Fibroblast of pulmonary artery (primary cell): ENCODE data around the gene HSPB7.
A peak's percentile ranks its signal among the peaks of the same experiment; 100 is the strongest.

Source experiments
- DNase-seq: peaks from one replicate; pipeline ENCODE4 v3.0.0-alpha.2; 2010; ENCODE audit warnings: low read depth
- H3K4me3 ChIP-seq: replicated peaks from 2 replicates; pipeline ENCODE4 v1.5.1; 2011; ENCODE audit warnings: low read depth, mild to moderate bottlenecking, control low read depth, low read length, moderate library complexity
- TF ChIP-seq, protein P1 (sequence below): IDR thresholded peaks from 2 replicates; pipeline ENCODE4 v1.5.1; 2011; ENCODE audit warnings: mild to moderate bottlenecking, control low read depth, low read length, inconsistent platforms; ENCODE audit errors: missing control alignments

The HSPB7 gene

DNA sequence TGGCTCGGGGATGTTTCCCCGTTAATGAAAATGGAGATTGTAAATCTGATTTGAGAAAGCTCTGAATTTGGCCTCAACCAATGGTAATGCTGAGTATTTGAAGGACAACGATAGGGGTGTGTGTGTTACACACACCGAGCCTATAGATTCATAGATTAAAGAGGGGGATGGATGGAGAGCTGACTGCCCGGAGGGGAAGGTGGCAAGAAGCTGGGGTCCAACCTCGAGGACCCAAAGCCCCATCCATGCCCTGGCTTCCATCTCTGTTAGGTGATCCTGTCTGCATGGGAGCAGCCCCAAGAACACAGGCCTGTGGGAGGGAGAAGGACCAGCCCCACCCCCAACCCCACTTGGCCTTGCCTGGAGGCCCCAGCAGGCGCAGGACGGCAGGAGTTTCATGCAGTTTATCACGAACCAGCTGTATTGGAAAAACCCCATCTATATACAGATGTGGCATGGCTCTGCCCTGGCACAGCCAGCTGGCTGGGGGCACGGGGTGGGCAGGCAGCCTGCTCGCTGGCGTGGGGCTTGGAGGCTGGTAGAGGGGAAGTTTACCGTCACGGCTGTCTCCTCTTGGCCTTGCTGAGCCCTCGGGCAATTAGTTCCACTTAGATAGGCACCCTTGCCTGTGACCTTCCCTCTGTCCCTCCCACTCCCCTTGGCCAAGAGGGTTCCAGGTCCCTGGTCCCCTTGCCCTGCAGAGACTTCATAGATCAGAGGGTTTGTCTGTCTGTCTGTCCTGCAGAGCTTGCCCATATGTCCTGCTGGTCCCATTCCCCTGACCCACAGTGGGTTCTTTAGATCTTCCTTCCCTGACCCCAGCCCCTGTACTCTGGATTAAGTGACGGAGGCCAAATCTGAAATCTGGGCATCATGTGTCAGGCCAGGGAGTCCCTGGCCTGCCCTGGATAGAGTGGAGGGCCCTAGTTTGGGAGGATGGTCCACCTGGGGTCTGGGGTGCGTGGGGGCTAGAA lies 3.0 kb downstream of the HSPB7 start:
- H3K4me3 ChIP-seq: no peak overlapping the region
- DNase-seq: no peak
- TF ChIP-seq, protein P1, sequence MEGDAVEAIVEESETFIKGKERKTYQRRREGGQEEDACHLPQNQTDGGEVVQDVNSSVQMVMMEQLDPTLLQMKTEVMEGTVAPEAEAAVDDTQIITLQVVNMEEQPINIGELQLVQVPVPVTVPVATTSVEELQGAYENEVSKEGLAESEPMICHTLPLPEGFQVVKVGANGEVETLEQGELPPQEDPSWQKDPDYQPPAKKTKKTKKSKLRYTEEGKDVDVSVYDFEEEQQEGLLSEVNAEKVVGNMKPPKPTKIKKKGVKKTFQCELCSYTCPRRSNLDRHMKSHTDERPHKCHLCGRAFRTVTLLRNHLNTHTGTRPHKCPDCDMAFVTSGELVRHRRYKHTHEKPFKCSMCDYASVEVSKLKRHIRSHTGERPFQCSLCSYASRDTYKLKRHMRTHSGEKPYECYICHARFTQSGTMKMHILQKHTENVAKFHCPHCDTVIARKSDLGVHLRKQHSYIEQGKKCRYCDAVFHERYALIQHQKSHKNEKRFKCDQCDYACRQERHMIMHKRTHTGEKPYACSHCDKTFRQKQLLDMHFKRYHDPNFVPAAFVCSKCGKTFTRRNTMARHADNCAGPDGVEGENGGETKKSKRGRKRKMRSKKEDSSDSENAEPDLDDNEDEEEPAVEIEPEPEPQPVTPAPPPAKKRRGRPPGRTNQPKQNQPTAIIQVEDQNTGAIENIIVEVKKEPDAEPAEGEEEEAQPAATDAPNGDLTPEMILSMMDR: no peak

DNA sequence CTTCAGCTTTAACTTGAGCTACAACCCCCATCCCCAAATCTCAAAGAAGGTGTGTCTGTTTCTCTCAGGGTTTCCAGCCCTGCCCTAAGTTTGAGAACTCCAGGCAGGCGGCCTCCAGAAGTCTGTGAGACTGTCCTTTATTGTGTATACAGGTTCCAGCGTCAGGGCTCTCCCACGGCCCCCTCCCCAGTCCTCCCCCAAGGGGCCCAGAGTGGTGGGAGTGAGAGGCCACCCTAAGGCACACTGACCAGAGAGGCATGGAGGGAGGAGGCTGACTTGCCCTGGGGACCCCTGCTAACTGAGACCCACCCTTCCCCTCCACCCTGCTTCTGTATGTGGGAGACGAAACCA lies 4.0 kb downstream of the HSPB7 start:
- H3K4me3 ChIP-seq: no peak overlapping the region
- DNase-seq: no peak
- TF ChIP-seq, protein P1: no peak

GRCh38 chr1:16013220-16013907 lies 4.5 kb downstream of the HSPB7 start:
- peak; percentile 65 for DNase-seq

GRCh38 chr1:16012590-16013219 lies 5.1 kb downstream of the HSPB7 start:
- TF ChIP-seq, protein P1: no peak
- H3K4me3 ChIP-seq: peak overlapping the region; percentile 31
- peak; percentile 70 for DNase-seq

More at GRCh38 chr1:16013220-16013907, 4.5 kb downstream of the HSPB7 start:
- H3K4me3 ChIP-seq: peak overlapping the region; percentile 31
- TF ChIP-seq, protein P1: no peak

DNA sequence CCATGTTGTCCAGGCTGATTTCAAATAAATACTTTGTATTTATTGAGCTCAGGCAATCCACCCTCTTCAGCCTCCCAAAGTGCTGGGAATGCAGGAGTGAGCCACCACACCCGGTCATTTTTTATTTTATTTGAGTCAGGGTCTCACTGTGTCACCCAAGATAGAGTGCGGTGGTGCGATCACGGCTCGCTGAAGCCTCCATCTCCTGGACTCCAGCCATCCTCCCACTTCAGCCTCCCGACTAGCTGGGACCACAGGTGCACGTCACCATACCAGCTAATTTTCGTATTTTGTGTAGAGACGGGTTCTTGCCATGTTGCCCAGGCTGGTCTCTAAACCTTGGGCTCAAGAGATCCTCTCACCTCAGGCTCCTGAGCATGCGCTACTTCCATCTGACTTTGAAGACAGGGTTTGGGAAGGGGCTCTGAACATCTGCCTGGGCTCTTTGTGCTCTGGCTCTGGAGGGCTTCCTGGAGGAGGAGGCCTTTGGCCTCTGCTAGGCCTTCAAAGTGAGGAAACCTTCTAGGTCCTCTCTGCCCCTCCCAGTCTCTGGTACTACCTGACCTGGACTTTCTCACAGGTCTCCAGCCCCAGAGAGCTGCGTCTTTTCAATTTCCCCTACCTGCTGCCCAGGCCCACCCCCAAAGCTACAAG lies 5.8 kb downstream of the HSPB7 start:
- no peak overlapping the region for H3K4me3 ChIP-seq
- TF ChIP-seq, protein P1: no peak
- DNase-seq: no peak

DNA sequence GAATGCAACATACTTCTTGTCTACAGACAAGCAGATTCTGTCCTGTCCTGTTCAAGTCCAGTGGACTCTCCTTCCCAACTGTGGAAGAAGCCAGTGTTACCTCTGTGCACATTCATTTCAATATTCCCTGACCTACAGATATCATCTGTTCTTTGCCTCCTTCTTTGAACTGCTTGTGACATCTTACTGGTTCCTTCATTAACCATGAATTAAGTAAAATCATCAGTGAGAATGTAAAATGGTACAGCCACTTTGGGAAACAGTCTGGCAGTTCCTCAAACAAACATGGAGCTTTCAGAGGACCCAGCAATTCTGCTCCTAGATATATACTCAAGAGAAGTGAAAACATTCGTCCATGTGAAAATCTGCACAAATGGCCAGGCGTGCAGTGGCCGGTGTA lies 7.0 kb downstream of the HSPB7 start:
- DNase-seq: no peak
- no peak overlapping the region for H3K4me3 ChIP-seq
- TF ChIP-seq, protein P1: no peak
